B cell (primary cell): ENCODE measurements around the gene IRX4.

Source experiments
- EZH2 ChIP-seq: IDR thresholded peaks from 2 replicates; pipeline ENCODE4 v1.6.1; 2012; ENCODE audit warnings: borderline replicate concordance, low read depth, mild to moderate bottlenecking, moderate library complexity, low read length; ENCODE audit not compliant: insufficient read depth, poor library complexity, severe bottlenecking
- TF ChIP-seq, protein P1 (sequence below): fragments of 200-600 bp; IDR thresholded peaks from one replicate; pipeline ENCODE4 v1.8.0; 2022; ENCODE audit warnings: antibody characterized with exemption, mild to moderate bottlenecking

- TF ChIP-seq, protein P1, sequence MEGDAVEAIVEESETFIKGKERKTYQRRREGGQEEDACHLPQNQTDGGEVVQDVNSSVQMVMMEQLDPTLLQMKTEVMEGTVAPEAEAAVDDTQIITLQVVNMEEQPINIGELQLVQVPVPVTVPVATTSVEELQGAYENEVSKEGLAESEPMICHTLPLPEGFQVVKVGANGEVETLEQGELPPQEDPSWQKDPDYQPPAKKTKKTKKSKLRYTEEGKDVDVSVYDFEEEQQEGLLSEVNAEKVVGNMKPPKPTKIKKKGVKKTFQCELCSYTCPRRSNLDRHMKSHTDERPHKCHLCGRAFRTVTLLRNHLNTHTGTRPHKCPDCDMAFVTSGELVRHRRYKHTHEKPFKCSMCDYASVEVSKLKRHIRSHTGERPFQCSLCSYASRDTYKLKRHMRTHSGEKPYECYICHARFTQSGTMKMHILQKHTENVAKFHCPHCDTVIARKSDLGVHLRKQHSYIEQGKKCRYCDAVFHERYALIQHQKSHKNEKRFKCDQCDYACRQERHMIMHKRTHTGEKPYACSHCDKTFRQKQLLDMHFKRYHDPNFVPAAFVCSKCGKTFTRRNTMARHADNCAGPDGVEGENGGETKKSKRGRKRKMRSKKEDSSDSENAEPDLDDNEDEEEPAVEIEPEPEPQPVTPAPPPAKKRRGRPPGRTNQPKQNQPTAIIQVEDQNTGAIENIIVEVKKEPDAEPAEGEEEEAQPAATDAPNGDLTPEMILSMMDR, result no peak
- no peak for TF ChIP-seq EZH2
Observed at GRCh38 chr5:1897386-1897785, 14.7 kb upstream of the IRX4 start.
